Measurements from ENCODE around the gene TRIM27. TPM values are rescaled to one million over a fixed set of nuclear protein-coding genes. Genes with fewer than 3 reads are reported as not detected.
"Not testable (repeated sequence)": the region's sequence is repeated elsewhere in the genome, so short reads cannot be mapped to it uniquely, and the experiment has no call there.

Gene TRIM27
- total RNA-seq (2014; rRNA removed; shearing (Covaris generic)): 48.2 and 52.8 TPM in 2 replicates

- no peaks in the 10 kb centered on the region; the same call in 1 of the 2 replicates for H3K4me1 ChIP-seq
- peak within 1 kb of the TSS; percentile 83 for H3K27ac ChIP-seq
- H3K9me3 ChIP-seq (replicated peaks): no peaks in the 10 kb centered on the region
- peak within 1 kb of the TSS; percentile 86 for H3K4me3 ChIP-seq
- H3K27me3 ChIP-seq: no peaks in the 10 kb centered on the region
- H3K36me3 ChIP-seq: peaks cover 35% of the 10 kb centered on the region
- DNase-seq: peak; percentile 87 to 91
Measured at GRCh38 chr6:28923318-28924102, at the start of gene TRIM27. Gene TRIM27, minus strand, starts transcription at chr6:28923985. Its CDS starts 353 bp downstream, at chr6:28923632.

- not testable (repeated sequence) for H3K36me3 ChIP-seq
Measured at GRCh38 chr6:28970056-28970455, 46.3 kb upstream of the TRIM27 start.

GRCh38 chr6:28969129-28969528 lies 45.3 kb upstream of the TRIM27 start:
- DNase-seq: no peak
- Histone ChIP-seq H3K27me3 (no peaks in the 10 kb centered on the region), H3K4me1 (no peaks in the 10 kb centered on the region), H3K4me3 (no peak overlapping the region), H3K9me3 (replicated peaks) (no peaks in the 10 kb centered on the region), H3K27ac (no peak overlapping the region), H3K36me3 (no peaks in the 10 kb centered on the region)

More at GRCh38 chr6:28970056-28970455, 46.3 kb upstream of the TRIM27 start:
- not testable (repeated sequence) for H3K4me3 ChIP-seq; H3K27ac ChIP-seq; H3K27me3 ChIP-seq; H3K4me1 ChIP-seq; DNase-seq; H3K9me3 ChIP-seq (replicated peaks)

- Histone ChIP-seq H3K4me1 (no peaks in the 10 kb centered on the region), H3K4me3 (no peak overlapping the region), H3K9me3 (replicated peaks) (no peaks in the 10 kb centered on the region), H3K27me3 (no peaks in the 10 kb centered on the region), H3K36me3 (no peaks in the 10 kb centered on the region), H3K27ac (no peak overlapping the region)
- DNase-seq: no peak
Measured at GRCh38 chr6:28968476-28968875, 44.7 kb upstream of the TRIM27 start.

- Histone ChIP-seq H3K4me1 (no peaks in the 10 kb centered on the region), H3K36me3 (no peaks in the 10 kb centered on the region), H3K27ac (no peak overlapping the region), H3K4me3 (no peak overlapping the region), H3K9me3 (replicated peaks) (no peaks in the 10 kb centered on the region), H3K27me3 (no peaks in the 10 kb centered on the region)
- DNase-seq: no peak
Measured at GRCh38 chr6:28965706-28966105, 41.9 kb upstream of the TRIM27 start.

GRCh38 chr6:28960846-28961500 lies 37.2 kb upstream of the TRIM27 start:
- Histone ChIP-seq H3K36me3 (no peaks in the 10 kb centered on the region), H3K9me3 (replicated peaks) (no peaks in the 10 kb centered on the region), H3K4me1 (no peaks in the 10 kb centered on the region), H3K4me3 (no peak overlapping the region), H3K27ac (no peak overlapping the region), H3K27me3 (no peaks in the 10 kb centered on the region)
- no peak for DNase-seq

GRCh38 chr6:28958561-28959243 lies 34.9 kb upstream of the TRIM27 start:
- not testable (repeated sequence) for H3K27ac ChIP-seq; H3K4me1 ChIP-seq; H3K9me3 ChIP-seq (replicated peaks); H3K27me3 ChIP-seq; H3K4me3 ChIP-seq; H3K36me3 ChIP-seq; DNase-seq

GRCh38 chr6:28957795-28958314 lies 34.1 kb upstream of the TRIM27 start:
- not testable (repeated sequence) for DNase-seq; H3K4me1 ChIP-seq; H3K27me3 ChIP-seq; H3K27ac ChIP-seq; H3K4me3 ChIP-seq; H3K36me3 ChIP-seq; H3K9me3 ChIP-seq (replicated peaks)

- H3K4me3 ChIP-seq: no peak overlapping the region
Measured at GRCh38 chr6:28956331-28956730, 32.5 kb upstream of the TRIM27 start.

GRCh38 chr6:28953585-28954258 lies 29.9 kb upstream of the TRIM27 start:
- DNase-seq: peak in 1 of 2 experiments; percentile 32
- H3K27ac ChIP-seq: no peak overlapping the region
- H3K4me3 ChIP-seq: peak overlapping the region; percentile 56
- H3K9me3 ChIP-seq (replicated peaks): no peaks in the 10 kb centered on the region
- H3K4me1 ChIP-seq: no peaks in the 10 kb centered on the region
- no peaks in the 10 kb centered on the region for H3K36me3 ChIP-seq
- H3K27me3 ChIP-seq: no peaks in the 10 kb centered on the region

More at GRCh38 chr6:28956331-28956730, 32.5 kb upstream of the TRIM27 start:
- no peaks in the 10 kb centered on the region for H3K36me3 ChIP-seq
- no peaks in the 10 kb centered on the region for H3K9me3 ChIP-seq (replicated peaks)
- no peaks in the 10 kb centered on the region for H3K4me1 ChIP-seq
- no peaks in the 10 kb centered on the region for H3K27me3 ChIP-seq
- no peak overlapping the region for H3K27ac ChIP-seq
- DNase-seq: no peak

GRCh38 chr6:28953039-28953584 lies 29.3 kb upstream of the TRIM27 start:
- Histone ChIP-seq H3K4me1 (no peaks in the 10 kb centered on the region), H3K27me3 (no peaks in the 10 kb centered on the region), H3K36me3 (no peaks in the 10 kb centered on the region), H3K4me3 (peak overlapping the region; percentile 56), H3K9me3 (replicated peaks) (no peaks in the 10 kb centered on the region), H3K27ac (no peak overlapping the region)
- DNase-seq: peak; percentile 45 to 63

GRCh38 chr6:28949656-28950195 lies 25.9 kb upstream of the TRIM27 start:
- not testable (repeated sequence) for H3K27me3 ChIP-seq; H3K4me1 ChIP-seq; H3K4me3 ChIP-seq; H3K27ac ChIP-seq; DNase-seq; H3K36me3 ChIP-seq; H3K9me3 ChIP-seq (replicated peaks)

- H3K27me3 ChIP-seq: no peaks in the 10 kb centered on the region
- H3K4me3 ChIP-seq: peak overlapping the region; percentile 33
- no peaks in the 10 kb centered on the region for H3K4me1 ChIP-seq
- no peaks in the 10 kb centered on the region for H3K9me3 ChIP-seq (replicated peaks)
- H3K36me3 ChIP-seq: no peaks in the 10 kb centered on the region
- no peak overlapping the region for H3K27ac ChIP-seq
- DNase-seq: peak in 1 of 2 experiments; percentile 27
Measured at GRCh38 chr6:28948782-28949486, 25.1 kb upstream of the TRIM27 start.

Data from SJCRH30 (cell line).